Adrenal gland (tissue), 12 donors: ENCODE measurements around the gene SLC9A9. TPM values are rescaled to one million over a fixed set of nuclear protein-coding genes. Genes with fewer than 3 reads are reported as not detected.

Experiments used
- DNase-seq, 7 donors: peaks; one replicate each; pipeline ENCODE4 v3.0.0-alpha.2; 2019 to 2020
- H3K27ac ChIP-seq, 5 donors: fragments of 200-600 bp; sonication (generic) in 4 of 5; 1 replicate in 3 of 5; 2 replicates in 2 of 5; pipeline versions ENCODE4 v1.5.1 to v1.8.0; 2016 to 2020; ENCODE audit warnings: mild to moderate bottlenecking in 1 of 5
- H3K27me3 ChIP-seq: fragments of 200-600 bp; 2 replicates; pipeline ENCODE4 v1.8.0; 2021
- H3K36me3 ChIP-seq, 2 donors: fragments of 200-600 bp; replicated peaks in 1 of 2; 1 replicate in 1 of 2; 2 replicates in 1 of 2; pipeline versions ENCODE4 v1.5.1 to v1.8.0; 2018 to 2022
- H3K4me1 ChIP-seq, 2 donors: fragments of 200-600 bp; replicated peaks in 1 of 2; 1 replicate in 1 of 2; 2 replicates in 1 of 2; pipeline versions ENCODE4 v1.5.1 to v1.8.0; 2018 to 2021
- H3K4me3 ChIP-seq, 4 donors: fragments of 200-600 bp; sonication (generic) in 3 of 4; one replicate each; pipeline ENCODE4 v1.5.1; 2016 to 2018
- H3K9me3 ChIP-seq, 3 donors: fragments of 200-600 bp; sonication (generic) in 1 of 3; replicated peaks in 1 of 3; 1 replicate in 2 of 3; 2 replicates in 1 of 3; pipeline versions ENCODE4 v1.5.1 to v1.8.0; 2016 to 2021
- CTCF ChIP-seq, 6 experiments: fragments of 450-650 bp in 4 of 6; fragments of 200-600 bp in 2 of 6; sonication (generic) in 1 of 6; IDR thresholded peaks; 1 replicate in 5 of 6; 2 replicates in 1 of 6; pipeline versions ENCODE4 v1.5.1 to v1.8.0; 2016 to 2021; ENCODE audit warnings: antibody characterized with exemption in 6 of 6, mild to moderate bottlenecking in 2 of 6, moderate library complexity in 1 of 6
- POLR2A ChIP-seq, 2 donors: fragments of 450-650 bp; IDR thresholded peaks; one replicate each; pipeline ENCODE4 v1.6.1; 2017; ENCODE audit warnings: antibody characterized with exemption in 2 of 2, mild to moderate bottlenecking in 2 of 2, moderate library complexity in 1 of 2
- WGBS, 4 donors: extraction: QIAGEN DNeasy Blood & Tissue Kit in 2 of 4; methylation state at CpG; one replicate each; pipeline versions ENCODE4 v1.1.5 to v1.1.7; 2013 to 2017; 5-methylcytosine and 5-hydroxymethylcytosine counted together
- intact Hi-C, 2 donors: fragments of 100-400 bp; cut with DNase I; formaldehyde crosslinking; loops; one replicate each; pipeline versions ENCODE4 v1.14.1 to v1.15.0; 2022 to 2023
- polyA plus RNA-seq, 3 donors: library from polyadenylated mRNA; stranded (reverse); fragments of 200-250 nt in 2 of 3; fragments of 350-450 nt in 1 of 3; fragmentation: Illumina TruSeq in 1 of 3; extraction: RNeasy Lipid Tissue Mini Kit (QIAGEN cat#74804) in 1 of 3; gene quantifications; one replicate each; pipeline ENCODE4 v1.2.3, GENCODE V29; 2013 to 2014
- total RNA-seq, 9 donors: library from RNA; depleted of rRNA in 4 of 9; stranded (reverse); fragments of >200 nt in 4 of 9; fragments of 120-200 nt in 1 of 9; fragmentation: NEBNext Ultra II Directional in 1 of 9; extraction: Animal tissue kit (Norgen Biotek cat#: 25700) in 1 of 9; gene quantifications; one replicate each; pipeline versions ENCODE4 v1.1.0 to v1.2.4, GENCODE V29; 2013 to 2023
- donor health status: healthy with polysubstance abuse.
- donor health status: Bipolar disorder and iron deficiency.
- donor health status: DM: yes; HTN: yes; CAD: no.
- donor health status: DM: no; HTN: no; CAD: no.
- donor health status: DM: no; HTN: no; CAD: no.
- donor health status: DM: yes; HTN: yes; CAD: no.

Gene SLC9A9
- total and polyA plus RNA-seq, 12 donors: 4.2 to 23.7 (median 13.5) TPM

- intact Hi-C loops: no loop called here
Measured at GRCh38 chr3:143277531-143277930, 570.7 kb downstream of the SLC9A9 start.

GRCh38 chr3:143276592-143276991, 571.7 kb downstream of the SLC9A9 start:
- Histone ChIP-seq H3K4me1 (no peaks in the 10 kb centered on the region), H3K27me3 (no peaks in the 10 kb centered on the region), H3K36me3 (no peaks in the 10 kb centered on the region), H3K27ac (no peak overlapping the region), H3K9me3 (no peaks in the 10 kb centered on the region), H3K4me3 (no peak overlapping the region)
- intact Hi-C loops: no loop called here
- no peak for DNase-seq
- TF ChIP-seq POLR2A (IDR thresholded peaks at IDR 0.05) (no peak), CTCF (IDR thresholded peaks at IDR 0.05) (no peak)

More at GRCh38 chr3:143277531-143277930, 570.7 kb downstream of the SLC9A9 start:
- no peak for DNase-seq
- Histone ChIP-seq H3K9me3 (no peaks in the 10 kb centered on the region), H3K4me3 (no peak overlapping the region), H3K27me3 (no peaks in the 10 kb centered on the region), H3K4me1 (no peaks in the 10 kb centered on the region), H3K27ac (no peak overlapping the region), H3K36me3 (no peaks in the 10 kb centered on the region)
- 86 to 95% (median 92%) methylated on average over 2 of the region's 2 CpGs for WGBS, 4 donors
- TF ChIP-seq POLR2A (IDR thresholded peaks at IDR 0.05): no peak
- no peak for TF ChIP-seq CTCF (IDR thresholded peaks at IDR 0.05)

GRCh38 chr3:143273975-143274690, 574.1 kb downstream of the SLC9A9 start:
- H3K4me3 ChIP-seq: no peak overlapping the region
- no peaks in the 10 kb centered on the region for H3K9me3 ChIP-seq
- no peaks in the 10 kb centered on the region for H3K4me1 ChIP-seq
- no peak overlapping the region for H3K27ac ChIP-seq
- DNase-seq: no peak
- WGBS, 4 donors: 36 to 92% (median 91%) methylated on average over 1 of the region's 1 CpG
- no peaks in the 10 kb centered on the region for H3K27me3 ChIP-seq
- TF ChIP-seq POLR2A (IDR thresholded peaks at IDR 0.05) (no peak), CTCF (IDR thresholded peaks at IDR 0.05) (no peak)
- no peaks in the 10 kb centered on the region for H3K36me3 ChIP-seq
- intact Hi-C loops: no loop called here

GRCh38 chr3:143271136-143271535, 577.1 kb downstream of the SLC9A9 start:
- DNase-seq: no peak
- Histone ChIP-seq H3K4me1 (no peaks in the 10 kb centered on the region), H3K4me3 (no peak overlapping the region), H3K27me3 (no peaks in the 10 kb centered on the region), H3K9me3 (no peaks in the 10 kb centered on the region), H3K27ac (no peak overlapping the region), H3K36me3 (no peaks in the 10 kb centered on the region)
- 93 to 100% (median 97%) methylated on average over 2 of the region's 2 CpGs for WGBS, 4 donors
- TF ChIP-seq POLR2A (IDR thresholded peaks at IDR 0.05) (no peak), CTCF (IDR thresholded peaks at IDR 0.05) (no peak)
- intact Hi-C loops: no loop called here
